ENCODE measurements around the gene ANKRD52. TPM values are rescaled to one million over a fixed set of nuclear protein-coding genes. Genes with fewer than 3 reads are reported as not detected.

Gene ANKRD52
- total RNA-seq (2012; rRNA removed): 18.5 and 21.4 TPM in 2 replicates

GRCh38 chr12:56258068-56258819, at the start of gene ANKRD52:
ANKRD52 (minus strand) TSS chr12:56258384; CDS start chr12:56258269, 115 bp downstream.
- peak within 1 kb of the TSS; percentile 92 for H3K9ac ChIP-seq (ENCODE audit: low read depth, low read length)
- H3K4me3 ChIP-seq (ENCODE audit: low read length): peak within 1 kb of the TSS; percentile 98
- no peaks in the 10 kb centered on the region for H3K27me3 ChIP-seq (ENCODE audit: control insufficient read depth, insufficient read depth, low read length)
- H3K4me1 ChIP-seq (ENCODE audit: control insufficient read depth, insufficient read depth, low read length): peaks cover 46% of the 10 kb centered on the region
- peaks cover 42% of the 10 kb centered on the region for H3K36me3 ChIP-seq (ENCODE audit: insufficient read depth, low read length)
- H3K4me2 ChIP-seq (ENCODE audit: low read length): peak within 1 kb of the TSS; percentile 95
- no peaks in the 10 kb centered on the region for H3K9me3 ChIP-seq (replicated peaks; ENCODE audit: low read length)

- Histone ChIP-seq H3K9me3 (replicated peaks; ENCODE audit: low read length) (no peaks in the 10 kb centered on the region), H3K4me1 (ENCODE audit: control insufficient read depth, insufficient read depth, low read length) (no peaks in the 10 kb centered on the region), H3K4me3 (ENCODE audit: low read length) (no peak overlapping the region), H3K36me3 (ENCODE audit: insufficient read depth, low read length) (peaks cover 38% of the 10 kb centered on the region), H3K27me3 (ENCODE audit: control insufficient read depth, insufficient read depth, low read length) (no peaks in the 10 kb centered on the region), H3K9ac (ENCODE audit: low read depth, low read length) (no peak overlapping the region), H3K4me2 (ENCODE audit: low read length) (no peak overlapping the region)
Measured at GRCh38 chr12:56307221-56307965, 49.2 kb upstream of the ANKRD52 start.

GRCh38 chr12:56304872-56305590, 46.8 kb upstream of the ANKRD52 start:
- peaks cover 9% of the 10 kb centered on the region for H3K4me1 ChIP-seq (ENCODE audit: control insufficient read depth, insufficient read depth, low read length)
- H3K36me3 ChIP-seq (ENCODE audit: insufficient read depth, low read length): peaks cover 24% of the 10 kb centered on the region
- no peak overlapping the region for H3K9ac ChIP-seq (ENCODE audit: low read depth, low read length)
- no peak overlapping the region for H3K4me3 ChIP-seq (ENCODE audit: low read length)
- no peak overlapping the region for H3K4me2 ChIP-seq (ENCODE audit: low read length)
- no peaks in the 10 kb centered on the region for H3K27me3 ChIP-seq (ENCODE audit: control insufficient read depth, insufficient read depth, low read length)
- H3K9me3 ChIP-seq (replicated peaks; ENCODE audit: low read length): no peaks in the 10 kb centered on the region

- Histone ChIP-seq H3K9ac (ENCODE audit: low read depth, low read length) (no peak overlapping the region), H3K36me3 (ENCODE audit: insufficient read depth, low read length) (peaks cover 20% of the 10 kb centered on the region), H3K27me3 (ENCODE audit: control insufficient read depth, insufficient read depth, low read length) (no peaks in the 10 kb centered on the region), H3K4me3 (ENCODE audit: low read length) (no peak overlapping the region), H3K4me1 (ENCODE audit: control insufficient read depth, insufficient read depth, low read length) (peaks cover 9% of the 10 kb centered on the region), H3K4me2 (ENCODE audit: low read length) (no peak overlapping the region), H3K9me3 (replicated peaks; ENCODE audit: low read length) (no peaks in the 10 kb centered on the region)
Measured at GRCh38 chr12:56304276-56304675, 46.1 kb upstream of the ANKRD52 start.

GRCh38 chr12:56300644-56301464, 42.7 kb upstream of the ANKRD52 start:
- H3K4me1 ChIP-seq (ENCODE audit: control insufficient read depth, insufficient read depth, low read length): peaks cover 28% of the 10 kb centered on the region
- H3K36me3 ChIP-seq (ENCODE audit: insufficient read depth, low read length): peaks cover 19% of the 10 kb centered on the region

GRCh38 chr12:56299853-56300643, 41.9 kb upstream of the ANKRD52 start, which contains the start of gene CS:
CS (minus strand) TSS chr12:56300330; CDS start chr12:56300201, 129 bp downstream.
- Histone ChIP-seq H3K4me3 (ENCODE audit: low read length) (peak within 1 kb of the TSS; percentile 94), H3K36me3 (ENCODE audit: insufficient read depth, low read length) (peaks cover 19% of the 10 kb centered on the region), H3K9me3 (replicated peaks; ENCODE audit: low read length) (no peaks in the 10 kb centered on the region), H3K4me2 (ENCODE audit: low read length) (peak within 1 kb of the TSS; percentile 96), H3K27me3 (ENCODE audit: control insufficient read depth, insufficient read depth, low read length) (no peaks in the 10 kb centered on the region), H3K4me1 (ENCODE audit: control insufficient read depth, insufficient read depth, low read length) (peaks cover 28% of the 10 kb centered on the region), H3K9ac (ENCODE audit: low read depth, low read length) (peak within 1 kb of the TSS; percentile 90)

More at GRCh38 chr12:56300644-56301464, 42.7 kb upstream of the ANKRD52 start:
- H3K4me2 ChIP-seq (ENCODE audit: low read length): peak overlapping the region; percentile 96
- H3K9me3 ChIP-seq (replicated peaks; ENCODE audit: low read length): no peaks in the 10 kb centered on the region
- peak overlapping the region; percentile 94 for H3K4me3 ChIP-seq (ENCODE audit: low read length)
- H3K27me3 ChIP-seq (ENCODE audit: control insufficient read depth, insufficient read depth, low read length): no peaks in the 10 kb centered on the region
- peak overlapping the region; percentile 90 for H3K9ac ChIP-seq (ENCODE audit: low read depth, low read length)

GRCh38 chr12:56299308-56299852, 41.2 kb upstream of the ANKRD52 start:
- Histone ChIP-seq H3K27me3 (ENCODE audit: control insufficient read depth, insufficient read depth, low read length) (no peaks in the 10 kb centered on the region), H3K4me2 (ENCODE audit: low read length) (peak overlapping the region; percentile 83), H3K4me1 (ENCODE audit: control insufficient read depth, insufficient read depth, low read length) (peaks cover 28% of the 10 kb centered on the region), H3K9me3 (replicated peaks; ENCODE audit: low read length) (no peaks in the 10 kb centered on the region), H3K4me3 (ENCODE audit: low read length) (peak overlapping the region; percentile 94), H3K9ac (ENCODE audit: low read depth, low read length) (peak overlapping the region; percentile 90), H3K36me3 (ENCODE audit: insufficient read depth, low read length) (peaks cover 19% of the 10 kb centered on the region)

GRCh38 chr12:56298828-56299227, 40.6 kb upstream of the ANKRD52 start:
- peak overlapping the region; percentile 94 for H3K4me3 ChIP-seq (ENCODE audit: low read length)
- H3K9ac ChIP-seq (ENCODE audit: low read depth, low read length): peak overlapping the region; percentile 90
- no peaks in the 10 kb centered on the region for H3K9me3 ChIP-seq (replicated peaks; ENCODE audit: low read length)
- H3K4me1 ChIP-seq (ENCODE audit: control insufficient read depth, insufficient read depth, low read length): peaks cover 28% of the 10 kb centered on the region
- no peaks in the 10 kb centered on the region for H3K27me3 ChIP-seq (ENCODE audit: control insufficient read depth, insufficient read depth, low read length)
- H3K36me3 ChIP-seq (ENCODE audit: insufficient read depth, low read length): peaks cover 19% of the 10 kb centered on the region
- H3K4me2 ChIP-seq (ENCODE audit: low read length): peak overlapping the region; percentile 83

- peaks cover 28% of the 10 kb centered on the region for H3K4me1 ChIP-seq (ENCODE audit: control insufficient read depth, insufficient read depth, low read length)
- H3K4me2 ChIP-seq (ENCODE audit: low read length): no peak overlapping the region
- no peaks in the 10 kb centered on the region for H3K27me3 ChIP-seq (ENCODE audit: control insufficient read depth, insufficient read depth, low read length)
- no peak overlapping the region for H3K4me3 ChIP-seq (ENCODE audit: low read length)
- no peak overlapping the region for H3K9ac ChIP-seq (ENCODE audit: low read depth, low read length)
- peaks cover 19% of the 10 kb centered on the region for H3K36me3 ChIP-seq (ENCODE audit: insufficient read depth, low read length)
- H3K9me3 ChIP-seq (replicated peaks; ENCODE audit: low read length): no peaks in the 10 kb centered on the region
Measured at GRCh38 chr12:56297400-56297799, 39.2 kb upstream of the ANKRD52 start.

GRCh38 chr12:56296295-56296694, 38.1 kb upstream of the ANKRD52 start:
- no peaks in the 10 kb centered on the region for H3K27me3 ChIP-seq (ENCODE audit: control insufficient read depth, insufficient read depth, low read length)
- H3K4me1 ChIP-seq (ENCODE audit: control insufficient read depth, insufficient read depth, low read length): peaks cover 28% of the 10 kb centered on the region
- no peak overlapping the region for H3K9ac ChIP-seq (ENCODE audit: low read depth, low read length)
- no peak overlapping the region for H3K4me3 ChIP-seq (ENCODE audit: low read length)
- H3K9me3 ChIP-seq (replicated peaks; ENCODE audit: low read length): no peaks in the 10 kb centered on the region
- H3K4me2 ChIP-seq (ENCODE audit: low read length): peak overlapping the region; percentile 4
- peaks cover 24% of the 10 kb centered on the region for H3K36me3 ChIP-seq (ENCODE audit: insufficient read depth, low read length)

All from skeletal muscle satellite cell (primary cell).